Sigmoid colon (tissue), 7 donors: ENCODE results near the gene SFXN5. TPM values are rescaled to one million over a fixed set of nuclear protein-coding genes. Genes with fewer than 3 reads are reported as not detected.

Source experiments
- DNase-seq: peaks from one replicate; pipeline ENCODE4 v3.0.0-alpha.2; 2019
- H3K27ac ChIP-seq, 4 donors: fragments of 200-600 bp; sonication (generic); one replicate each; pipeline ENCODE4 v1.5.1; 2016 to 2019; ENCODE audit warnings: mild to moderate bottlenecking in 1 of 4
- H3K27me3 ChIP-seq, 3 donors: fragments of 200-600 bp; sonication (generic); one replicate each; pipeline ENCODE4 v1.5.1; 2019; ENCODE audit warnings: mild to moderate bottlenecking in 1 of 3
- H3K36me3 ChIP-seq, 4 donors: fragments of 200-600 bp; sonication (generic); one replicate each; pipeline ENCODE4 v1.5.1; 2016 to 2019
- H3K4me1 ChIP-seq, 4 donors: fragments of 200-600 bp; sonication (generic); one replicate each; pipeline ENCODE4 v1.5.1; 2017 to 2019
- H3K4me3 ChIP-seq, 4 donors: fragments of 200-600 bp; sonication (generic); one replicate each; pipeline ENCODE4 v1.5.1; 2017 to 2019; ENCODE audit warnings: mild to moderate bottlenecking in 2 of 4, moderate library complexity in 1 of 4
- H3K9me3 ChIP-seq, 4 donors: fragments of 200-600 bp in 3 of 4; sonication (generic) in 3 of 4; one replicate each; pipeline versions ENCODE4 v1.5.1 to v1.6.1; 2013 to 2019
- EP300 ChIP-seq, 4 donors: sonication (generic); formaldehyde crosslinking; IDR thresholded peaks; one replicate each; pipeline ENCODE4 v1.6.1; 2017; ENCODE audit warnings: antibody characterized with exemption in 4 of 4
- POLR2A ChIP-seq, 2 donors: fragments of 450-650 bp; IDR thresholded peaks; one replicate each; pipeline ENCODE4 v1.6.1; 2016; ENCODE audit warnings: antibody characterized with exemption in 2 of 2, mild to moderate bottlenecking in 2 of 2, moderate library complexity in 2 of 2
- POLR2AphosphoS5 ChIP-seq, 4 donors: sonication (generic); formaldehyde crosslinking; IDR thresholded peaks; one replicate each; pipeline ENCODE4 v1.6.1; 2017; ENCODE audit warnings: antibody characterized with exemption in 4 of 4
- WGBS, 2 donors: extraction: QIAGEN DNeasy Blood & Tissue Kit; methylation state at CpG; one replicate each; pipeline ENCODE4 v1.1.7; 2013; 5-methylcytosine and 5-hydroxymethylcytosine counted together
- intact Hi-C: fragments of 100-400 bp; cut with DNase I; formaldehyde crosslinking; loops from one replicate; pipeline ENCODE4 v1.15.1; 2023
- polyA plus RNA-seq, 3 donors: library from polyadenylated mRNA; stranded (reverse); fragments of 200-250 nt; gene quantifications; one replicate each; pipeline ENCODE4 v1.2.3, GENCODE V29; 2013
- total RNA-seq, 4 donors: library from RNA; depleted of rRNA; stranded (reverse); fragments of >200 nt; gene quantifications; one replicate each; pipeline ENCODE4 v1.1.0, GENCODE V29; 2016
- TF ChIP-seq, protein P1 (sequence below), 4 experiments: fragments of 450-650 bp in 3 of 4; fragments of 200-600 bp in 1 of 4; IDR thresholded peaks; one replicate each; pipeline ENCODE4 v1.5.1; 2016 to 2019; ENCODE audit warnings: antibody characterized with exemption in 4 of 4, mild to moderate bottlenecking in 3 of 4, moderate library complexity in 2 of 4
- donor health status: healthy with polysubstance abuse.
- donor health status: Bipolar disorder and iron deficiency.
- donor health status: healthy.

Gene SFXN5
- total and polyA plus RNA-seq, 7 donors = 5.4 to 27.1 (median 11.1) TPM

DNA sequence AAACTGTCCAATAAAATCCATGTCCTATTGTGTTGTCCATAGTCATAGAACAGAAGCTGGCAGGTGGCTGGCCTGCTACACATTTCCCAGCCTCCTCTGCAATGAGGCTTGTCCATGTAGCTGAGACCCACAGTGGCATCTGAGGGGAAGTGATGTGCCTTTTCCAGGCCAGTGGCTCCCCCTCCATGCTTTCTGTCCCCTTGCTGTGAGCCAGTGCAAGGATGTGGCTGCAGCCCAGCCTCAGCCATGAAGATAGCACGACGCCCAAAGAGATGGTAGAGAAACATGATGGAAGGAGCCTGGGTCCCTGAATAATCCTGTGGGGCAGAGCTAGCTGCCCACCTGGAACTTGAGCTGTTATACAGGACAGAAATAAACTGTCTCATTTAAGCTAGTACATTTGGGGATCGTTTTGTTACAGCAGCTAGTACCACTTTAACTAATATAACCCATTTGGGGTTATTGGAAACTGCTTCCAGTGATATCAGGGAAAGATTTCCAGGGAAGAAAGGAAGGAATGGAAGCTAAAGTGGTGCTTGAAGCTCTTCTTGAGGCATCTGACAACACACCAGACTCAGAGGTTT lies 40.3 kb downstream of the SFXN5 start:
- Histone ChIP-seq H3K4me1 (no peaks in the 10 kb centered on the region), H3K36me3 (peaks cover 0 to 3% (median 0%) of the 10 kb centered on the region in 4 donors), H3K27me3 (no peaks in the 10 kb centered on the region), H3K27ac (no peak overlapping the region), H3K4me3 (no peak overlapping the region), H3K9me3 (no peaks in the 10 kb centered on the region)
- no peak for DNase-seq
- intact Hi-C loops = no loop called here
- 63 to 91% methylated on average over 3 of the region's 3 CpGs for WGBS, 2 donors
- TF ChIP-seq EP300 (IDR thresholded peaks at IDR 0.05) = no peak
- TF ChIP-seq POLR2AphosphoS5 (IDR thresholded peaks at IDR 0.05) = no peak
- TF ChIP-seq, protein P1, sequence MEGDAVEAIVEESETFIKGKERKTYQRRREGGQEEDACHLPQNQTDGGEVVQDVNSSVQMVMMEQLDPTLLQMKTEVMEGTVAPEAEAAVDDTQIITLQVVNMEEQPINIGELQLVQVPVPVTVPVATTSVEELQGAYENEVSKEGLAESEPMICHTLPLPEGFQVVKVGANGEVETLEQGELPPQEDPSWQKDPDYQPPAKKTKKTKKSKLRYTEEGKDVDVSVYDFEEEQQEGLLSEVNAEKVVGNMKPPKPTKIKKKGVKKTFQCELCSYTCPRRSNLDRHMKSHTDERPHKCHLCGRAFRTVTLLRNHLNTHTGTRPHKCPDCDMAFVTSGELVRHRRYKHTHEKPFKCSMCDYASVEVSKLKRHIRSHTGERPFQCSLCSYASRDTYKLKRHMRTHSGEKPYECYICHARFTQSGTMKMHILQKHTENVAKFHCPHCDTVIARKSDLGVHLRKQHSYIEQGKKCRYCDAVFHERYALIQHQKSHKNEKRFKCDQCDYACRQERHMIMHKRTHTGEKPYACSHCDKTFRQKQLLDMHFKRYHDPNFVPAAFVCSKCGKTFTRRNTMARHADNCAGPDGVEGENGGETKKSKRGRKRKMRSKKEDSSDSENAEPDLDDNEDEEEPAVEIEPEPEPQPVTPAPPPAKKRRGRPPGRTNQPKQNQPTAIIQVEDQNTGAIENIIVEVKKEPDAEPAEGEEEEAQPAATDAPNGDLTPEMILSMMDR (IDR thresholded peaks at IDR 0.05) = no peak
- no peak for TF ChIP-seq POLR2A (IDR thresholded peaks at IDR 0.05)

DNA sequence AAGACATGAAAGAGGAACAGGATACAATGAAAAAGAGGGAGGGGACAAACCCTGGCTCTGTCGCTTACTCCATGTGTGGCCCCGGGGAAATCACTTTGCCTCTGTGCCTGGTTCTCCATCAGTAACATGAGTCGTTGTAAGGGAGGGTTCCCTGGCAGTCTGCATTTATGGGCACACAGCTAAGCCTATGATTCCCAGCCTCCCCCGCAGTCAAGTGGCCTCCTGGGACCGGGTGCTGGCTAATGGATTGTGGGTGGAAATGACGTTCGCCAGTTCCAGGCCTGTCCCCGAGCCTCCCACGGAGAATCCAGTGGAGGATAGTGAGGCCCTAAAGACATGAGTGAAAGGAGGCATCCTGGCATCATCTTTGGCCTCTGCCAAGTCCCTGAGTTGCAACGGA lies 42.7 kb downstream of the SFXN5 start:
- TF ChIP-seq EP300 (IDR thresholded peaks at IDR 0.05) = no peak
- TF ChIP-seq, protein P1 (IDR thresholded peaks at IDR 0.05) = no peak
- no peak for TF ChIP-seq POLR2A (IDR thresholded peaks at IDR 0.05)
- TF ChIP-seq POLR2AphosphoS5 (IDR thresholded peaks at IDR 0.05) = no peak
- no peaks in the 10 kb centered on the region for H3K4me1 ChIP-seq
- no peak for DNase-seq
- peaks cover 0 to 3% (median 0%) of the 10 kb centered on the region in 4 donors for H3K36me3 ChIP-seq
- H3K9me3 ChIP-seq = no peaks in the 10 kb centered on the region
- intact Hi-C loops = no loop called here
- H3K27ac ChIP-seq = no peak overlapping the region
- H3K4me3 ChIP-seq = no peak overlapping the region
- no peaks in the 10 kb centered on the region for H3K27me3 ChIP-seq
- 86 to 89% methylated on average over 10 of the region's 10 CpGs for whole genome bisulfite sequencing, 2 donors

DNA sequence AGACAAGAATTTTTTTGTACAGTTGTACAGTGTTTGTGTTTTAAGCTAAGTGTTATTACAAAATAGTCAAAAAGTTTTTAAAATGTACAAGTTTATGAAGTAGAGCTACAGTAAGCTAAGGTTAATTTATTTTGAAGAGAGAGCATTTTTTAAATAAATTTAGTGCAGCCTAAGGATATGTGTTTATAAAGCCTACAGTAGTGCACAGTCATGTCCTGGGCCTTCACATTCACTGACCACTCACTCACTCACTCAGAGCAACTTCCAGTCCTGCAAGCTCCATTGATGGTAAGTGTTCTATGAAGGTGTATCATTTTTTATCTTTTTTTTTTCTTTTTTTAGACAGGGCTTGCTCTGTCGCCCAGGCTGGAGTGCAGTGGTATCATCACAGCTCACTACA lies 44.2 kb downstream of the SFXN5 start:
- no peak overlapping the region for H3K4me3 ChIP-seq
- no peak for DNase-seq
- H3K4me1 ChIP-seq = no peaks in the 10 kb centered on the region
- intact Hi-C loops = no loop called here
- no peaks in the 10 kb centered on the region for H3K9me3 ChIP-seq
- 48 to 88% methylated on average over 1 of the region's 1 CpG for WGBS, 2 donors
- H3K27ac ChIP-seq = no peak overlapping the region
- TF ChIP-seq, protein P1 (IDR thresholded peaks at IDR 0.05) = no peak
- peaks cover 0 to 6% (median 0%) of the 10 kb centered on the region in 4 donors for H3K36me3 ChIP-seq
- no peaks in the 10 kb centered on the region for H3K27me3 ChIP-seq

DNA sequence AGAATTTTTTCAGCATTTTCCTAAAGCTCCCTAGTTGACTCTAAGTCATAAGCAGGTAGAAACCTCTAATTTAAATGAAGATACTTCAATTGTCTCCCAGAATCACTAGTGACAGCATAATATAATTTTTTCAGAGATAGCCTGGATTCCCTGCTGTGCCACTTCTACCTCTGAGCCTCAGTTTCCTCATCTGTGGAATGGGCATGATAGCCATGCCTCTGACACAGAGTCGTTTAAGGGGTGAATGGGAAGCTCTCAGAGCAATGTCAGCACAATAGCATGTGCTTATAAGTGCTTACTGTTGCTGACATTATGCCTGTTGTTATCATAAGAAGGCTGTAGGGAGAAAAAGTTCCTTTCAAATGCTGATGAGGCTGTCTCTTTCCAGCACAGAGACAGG lies 48.0 kb downstream of the SFXN5 start:
- DNase-seq = no peak
- H3K4me1 ChIP-seq = no peaks in the 10 kb centered on the region
- no peak overlapping the region for H3K27ac ChIP-seq
- intact Hi-C loops = no loop called here
- TF ChIP-seq, protein P1 (IDR thresholded peaks at IDR 0.05) = no peak
- no peak for TF ChIP-seq POLR2AphosphoS5 (IDR thresholded peaks at IDR 0.05)
- peaks cover 0 to 12% (median 2%) of the 10 kb centered on the region in 4 donors for H3K36me3 ChIP-seq
- no peaks in the 10 kb centered on the region for H3K9me3 ChIP-seq
- 85 to 89% methylated on average over 1 of the region's 1 CpG for WGBS, 2 donors
- H3K4me3 ChIP-seq = no peak overlapping the region
- H3K27me3 ChIP-seq = no peaks in the 10 kb centered on the region

DNA sequence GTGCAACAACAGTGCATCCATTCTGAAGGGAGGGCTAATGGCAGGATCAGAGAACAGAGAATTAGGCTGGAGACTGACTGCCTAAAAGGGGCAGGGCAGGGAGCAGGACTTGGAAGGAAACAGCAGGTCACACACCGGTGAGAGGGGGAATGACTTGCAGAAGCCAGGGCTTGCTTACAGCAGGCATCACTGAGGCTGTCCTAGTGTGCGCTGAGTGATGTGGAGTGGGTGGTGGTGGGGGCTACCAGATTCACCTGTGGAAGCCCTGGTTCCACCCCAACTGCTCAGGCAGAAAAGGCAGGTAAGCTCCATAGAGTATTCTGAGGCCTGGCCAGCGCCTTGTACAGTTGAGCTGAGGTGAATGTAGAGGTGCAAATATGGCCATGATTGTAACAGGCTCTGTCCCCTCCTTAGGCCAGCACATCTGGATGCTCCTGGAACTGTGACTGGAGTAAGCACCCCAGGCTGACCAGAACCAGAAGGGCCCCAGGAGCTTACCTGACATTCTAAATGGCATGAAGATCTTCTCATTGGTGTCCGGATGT lies 49.4 kb downstream of the SFXN5 start:
- Histone ChIP-seq H3K4me1 (no peaks in the 10 kb centered on the region), H3K27me3 (no peaks in the 10 kb centered on the region), H3K36me3 (peaks cover 0 to 12% (median 2%) of the 10 kb centered on the region in 4 donors), H3K27ac (no peak overlapping the region), H3K9me3 (no peaks in the 10 kb centered on the region), H3K4me3 (no peak overlapping the region)
- WGBS, 2 donors = 92 to 96% methylated on average over 4 of the region's 4 CpGs
- DNase-seq = no peak
- TF ChIP-seq, protein P1 (IDR thresholded peaks at IDR 0.05) = no peak
- TF ChIP-seq EP300 (IDR thresholded peaks at IDR 0.05) (no peak), POLR2A (IDR thresholded peaks at IDR 0.05) (no peak), POLR2AphosphoS5 (IDR thresholded peaks at IDR 0.05) (no peak)
- intact Hi-C loops = no loop called here
